Heart left ventricle (tissue), 13 donors: Measurements from ENCODE around the gene GTF3C1.

Source experiments
- CTCF ChIP-seq, 12 donors: fragments of 200-600 bp; sonication (generic) in 4 of 12; IDR thresholded peaks; one replicate each; pipeline versions ENCODE4 v1.5.0 to v1.8.0; 2018 to 2022; ENCODE audit warnings: antibody characterized with exemption in 12 of 12, mild to moderate bottlenecking in 5 of 12
- POLR2A ChIP-seq, 2 donors: fragments of 450-650 bp; IDR thresholded peaks; one replicate each; pipeline ENCODE4 v1.6.1; 2017; ENCODE audit warnings: antibody characterized with exemption in 2 of 2, mild to moderate bottlenecking in 2 of 2, moderate library complexity in 2 of 2
- donor health status: ischemic (EF 13 %, LVEDD 7.1; RV severe dilation, severe dysfunction).
- donor health status: DM: no; HTN: yes; CAD: no.
- donor health status: DM: no; HTN: no; CAD: no.
- donor health status: ischemic (EF 25% LVEDD 6.9; RV normal size, moderate dysfunction).
- donor health status: ischemic (EF 25% LVEDD 5.7; RV mildly dilated, moderate dysfunction).
- donor health status: ischemic (EF 35%, LVEDD 5.7; RV mildly dilated, moderate dysfunction).
- donor health status: nonischemic (EF 11% LVEDD 7.7; RV severe dilation, severe dysfunction).
- donor health status: DM: yes; HTN: yes; CAD: no.
- donor health status: PGD.
- donor health status: ischemic (EF 29% LVEDD 5.4; RV normal size, mild dysfunction).
- donor health status: nonischemic (EF 23%, LVEDD 6.1; RV moderate dilation, normal function).

- TF ChIP-seq CTCF (IDR thresholded peaks at IDR 0.05) (no peak), POLR2A (IDR thresholded peaks at IDR 0.05) (no peak)
These were observed 100.9 kb downstream of the GTF3C1 start for GRCh38 chr16:27448532-27449433.
